GM13976 (cell line): ENCODE results near the gene UBE2G2.

Source experiments
- DNase-seq: peaks from one replicate; pipeline ENCODE4 v3.0.0; 2012; ENCODE audit warnings: low spot score
- CTCF ChIP-seq: IDR thresholded peaks from 2 replicates; pipeline ENCODE4 v1.5.1; 2012; ENCODE audit warnings: borderline replicate concordance, mild to moderate bottlenecking; ENCODE audit not compliant: insufficient read depth; ENCODE audit errors: extremely low read depth, missing control alignments, control extremely low read depth
- in situ Hi-C: fragments of 300-500 bp; cut with MboI; formaldehyde crosslinking; loops from one replicate; pipeline ENCODE4 v1.12.0; 2022; ENCODE audit warnings: low sequenced_read_pairs, mixed read lengths, inconsistent platforms; ENCODE audit not compliant: unreplicated experiment

The UBE2G2 gene

DNA sequence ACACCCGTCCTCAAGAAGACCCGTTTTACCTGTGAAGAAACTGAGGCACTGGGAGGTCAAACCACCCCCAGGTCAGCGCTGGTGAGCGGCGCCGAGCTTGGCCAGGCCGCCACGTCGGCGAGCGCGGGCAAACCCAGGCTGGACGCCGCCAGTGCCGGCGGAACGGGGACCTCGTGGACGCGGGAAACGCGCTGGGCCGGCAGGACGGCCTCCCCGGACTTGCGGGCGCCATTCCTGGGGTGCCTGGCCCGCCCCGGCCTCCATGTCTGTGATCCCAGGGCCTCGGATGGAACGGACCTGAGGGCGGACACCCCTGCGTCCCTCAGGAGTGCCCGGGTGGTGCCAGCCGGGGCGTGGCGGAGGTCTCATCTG, 17.0 kb upstream of the UBE2G2 start:
- DNase-seq = no peak
- in situ Hi-C loops = no loop called here

DNA sequence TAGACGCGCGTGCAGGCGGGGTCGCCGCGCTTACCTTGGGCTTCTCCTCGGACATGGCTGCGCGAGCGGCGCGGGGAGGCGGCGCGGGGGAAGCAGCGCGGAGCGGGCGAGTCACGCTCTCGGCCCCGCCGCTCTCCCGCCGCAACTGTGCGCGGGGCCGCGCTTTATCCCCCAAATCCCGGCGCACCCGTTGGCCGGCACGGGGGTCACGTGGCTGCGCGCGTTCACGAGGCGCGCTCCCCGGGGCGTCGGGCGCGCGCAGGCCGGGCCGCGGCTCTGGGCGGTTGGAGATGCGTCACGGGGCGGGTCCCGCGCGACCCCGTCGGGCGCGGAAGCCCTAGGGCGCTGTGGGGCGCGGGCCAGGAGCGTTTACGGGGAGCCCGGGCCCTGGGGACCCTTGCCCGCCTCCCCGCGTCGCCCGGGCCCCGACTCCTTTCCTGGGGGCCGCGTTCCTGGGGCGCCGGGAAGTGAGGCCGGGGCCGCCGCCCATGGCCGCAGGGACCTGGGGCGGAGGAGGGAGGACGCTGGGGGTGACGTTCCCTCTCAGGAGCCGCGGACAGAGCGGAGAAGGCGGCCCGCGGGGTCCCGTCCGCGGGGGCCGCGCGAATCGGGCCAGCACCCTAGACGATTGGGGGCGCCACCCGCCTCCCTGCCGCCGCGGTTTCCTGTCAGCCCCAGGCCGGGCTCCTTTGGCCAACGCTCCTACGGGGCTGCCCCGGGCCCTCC, 16.5 kb upstream of the UBE2G2 start, which contains the start of gene SUMO3:
Gene SUMO3, minus strand, starts transcription at position 149 of the 726 bp plus-strand sequence. Its CDS starts 94 bp downstream, at position 55.
- in situ Hi-C loops = no loop called here
- DNase-seq = peak; percentile 94
- no peak for TF ChIP-seq CTCF

More for the DNA sequence above, 17.0 kb upstream of the UBE2G2 start:
- no peak for TF ChIP-seq CTCF

- DNase-seq = peak; percentile 99
- TF ChIP-seq CTCF = no peak
- in situ Hi-C loops = no loop called here
Observed at GRCh38 chr21:44817506-44817880, 15.9 kb upstream of the UBE2G2 start.

- no peak for DNase-seq
- in situ Hi-C loops = no loop called here
- no peak for TF ChIP-seq CTCF
Observed at GRCh38 chr21:44816761-44817505, 15.3 kb upstream of the UBE2G2 start.

GRCh38 chr21:44815852-44816628, 14.4 kb upstream of the UBE2G2 start:
- no peak for DNase-seq
- in situ Hi-C loops = no loop called here
- TF ChIP-seq CTCF = no peak

DNA sequence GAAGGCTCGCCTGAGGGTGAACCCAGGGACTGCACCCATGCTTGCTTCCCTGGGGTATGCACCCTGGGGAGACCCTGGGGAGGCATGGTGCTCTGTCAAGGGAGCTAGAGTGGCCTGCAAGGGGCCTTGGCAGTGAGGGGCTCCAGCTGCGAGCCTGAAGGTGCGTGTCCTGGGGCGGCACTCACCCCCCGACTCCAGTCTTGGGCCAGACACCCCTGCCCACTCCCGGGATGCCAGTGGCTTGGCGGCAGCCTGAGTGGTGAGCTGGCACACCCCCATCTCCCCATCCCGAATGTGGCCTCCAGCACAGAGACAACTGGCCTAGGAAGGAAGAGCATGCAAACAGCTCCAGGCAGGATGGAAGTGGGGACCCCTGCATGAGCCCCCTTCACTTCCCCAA, 13.6 kb upstream of the UBE2G2 start:
- no peak for TF ChIP-seq CTCF
- no peak for DNase-seq
- in situ Hi-C loops = no loop called here
